Cardiac fibroblast (primary cell): ENCODE data around the gene ULK4.

Source experiments
- DNase-seq, 2 donors: peaks; one replicate each; pipeline versions ENCODE4 v3.0.0 to v3.0.0-alpha.2; 2010; ENCODE audit warnings: low read depth in 2 of 2
- H3K4me3 ChIP-seq, 2 donors: replicated peaks in 1 of 2; 1 replicate in 1 of 2; 2 replicates in 1 of 2; pipeline ENCODE4 v1.5.1; 2011; ENCODE audit warnings: low read depth in 2 of 2, low read length in 2 of 2, mild to moderate bottlenecking in 2 of 2, moderate library complexity in 1 of 2
- CTCF ChIP-seq: IDR thresholded peaks from one replicate; pipeline ENCODE4 v1.5.1; 2011; ENCODE audit warnings: low read depth, mild to moderate bottlenecking, low read length, inconsistent platforms

ULK4 gene

DNA sequence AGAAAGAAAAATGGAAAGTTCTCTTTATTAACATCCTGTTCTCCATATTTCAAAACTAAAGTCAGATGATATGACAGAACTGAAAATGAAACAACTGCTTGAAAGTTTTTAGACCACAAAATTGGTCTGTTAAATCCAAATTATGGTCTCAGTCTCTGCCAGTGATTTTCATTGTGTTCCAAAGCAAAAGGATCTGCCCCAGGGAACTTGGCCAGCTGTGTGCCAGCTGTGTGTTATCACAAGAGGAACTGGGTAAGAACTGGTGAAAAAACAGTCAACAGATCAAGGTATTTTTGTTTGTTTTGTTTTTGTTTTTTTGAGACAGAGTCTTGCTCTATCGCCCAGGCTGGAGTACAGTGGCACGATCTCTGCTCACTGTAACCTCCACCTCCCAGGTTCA is 439.3 kb downstream of the ULK4 start:
- no peak for TF ChIP-seq CTCF
- DNase-seq, result no peak
- no peak overlapping the region for H3K4me3 ChIP-seq

DNA sequence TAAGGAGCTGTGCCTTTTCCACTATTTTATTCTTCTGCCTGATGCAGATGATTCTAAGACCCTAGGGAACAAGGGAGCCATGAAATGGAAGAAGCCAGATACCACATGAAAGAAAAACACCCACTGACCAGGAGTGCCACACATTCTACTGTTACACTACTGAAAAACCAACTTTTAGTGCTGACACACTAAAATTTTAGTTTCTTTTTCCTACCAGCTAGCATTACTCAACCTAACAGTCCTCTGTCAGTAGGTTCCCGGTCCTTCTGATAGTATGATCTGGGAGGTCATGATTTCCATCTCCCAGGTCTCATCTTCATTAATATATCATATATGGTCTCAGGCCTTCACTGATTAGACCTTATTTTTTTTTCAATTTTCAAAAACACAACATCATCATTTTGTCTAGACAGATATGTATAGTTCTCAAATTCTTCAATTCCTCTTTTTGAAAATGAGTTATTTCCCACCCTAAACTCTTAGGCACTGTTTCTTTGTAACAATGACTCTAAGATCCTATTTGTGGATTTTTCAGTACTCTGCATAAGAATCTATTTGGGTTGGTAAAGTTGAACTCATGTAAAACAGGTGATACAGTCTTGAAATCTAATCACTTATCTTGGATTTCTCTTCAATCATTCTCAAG is 440.8 kb downstream of the ULK4 start:
- DNase-seq, result no peak
- H3K4me3 ChIP-seq, result no peak overlapping the region
- no peak for TF ChIP-seq CTCF

- TF ChIP-seq CTCF, result no peak
- H3K4me3 ChIP-seq, result no peak overlapping the region
- no peak for DNase-seq
Measured at GRCh38 chr3:41519746-41520145, 442.2 kb downstream of the ULK4 start.

- no peak for DNase-seq
- H3K4me3 ChIP-seq, result no peak overlapping the region
- TF ChIP-seq CTCF, result no peak
Measured at GRCh38 chr3:41518626-41519025, 443.3 kb downstream of the ULK4 start.

GRCh38 chr3:41508063-41508696 is 453.7 kb downstream of the ULK4 start:
- no peak for TF ChIP-seq CTCF
- no peak overlapping the region for H3K4me3 ChIP-seq
- peak in 1 of 2 donors; percentile 68 for DNase-seq

- H3K4me3 ChIP-seq, result no peak overlapping the region
- DNase-seq, result peak in 1 of 2 donors; percentile 63
- no peak for TF ChIP-seq CTCF
Measured at GRCh38 chr3:41507336-41508062, 454.4 kb downstream of the ULK4 start.
